Measurements from ENCODE around the gene BRPF3. TPM values are rescaled to one million over a fixed set of nuclear protein-coding genes. Genes with fewer than 3 reads are reported as not detected.

BRPF3 gene
- total and polyA plus RNA-seq, 2 donors (not counting 1 experiment from before 2014, with no cell fraction given) = 10.4 to 10.6 TPM

DNA sequence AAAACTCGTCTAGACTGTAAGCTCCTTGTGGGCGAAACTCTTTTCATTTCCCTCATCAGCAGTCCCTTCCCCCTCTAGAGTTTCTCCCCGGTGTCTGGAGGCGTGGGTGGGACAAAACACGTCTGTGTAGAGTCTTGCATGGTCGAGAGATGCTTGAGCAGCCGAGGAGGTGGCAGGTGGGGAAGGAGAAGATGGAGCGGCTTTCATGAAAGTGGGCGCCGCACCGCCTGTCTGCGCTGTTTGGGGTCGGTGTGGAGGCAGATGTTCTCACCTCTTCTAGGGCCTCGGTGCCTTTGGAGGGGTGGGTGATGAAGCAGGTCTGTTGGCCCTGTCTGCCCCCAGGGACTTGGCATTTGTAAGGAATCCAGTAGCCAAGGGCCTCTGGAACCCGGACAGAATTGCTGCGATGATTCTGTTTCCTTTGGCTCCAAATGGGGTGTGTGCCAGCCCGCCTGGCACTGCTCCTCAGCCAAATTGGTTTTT is 1.2 kb downstream of the BRPF3 start:
- no peak overlapping the region for H2AFZ ChIP-seq (ENCODE audit: low read length)
- H4K20me1 ChIP-seq (ENCODE audit: control insufficient read depth, extremely low read depth, insufficient read depth, low read length) = no peaks in the 10 kb centered on the region
- no peaks in the 10 kb centered on the region for H3K9me3 ChIP-seq (ENCODE audit: control insufficient read depth, insufficient read depth, low read depth, low read length)
- DNase-seq (ENCODE audit: low read depth in 2 of 2) = no peak
- no peak for TF ChIP-seq EZH2 (IDR thresholded peaks at IDR 0.05; ENCODE audit: low read length, missing control alignments)
- TF ChIP-seq, protein P1, sequence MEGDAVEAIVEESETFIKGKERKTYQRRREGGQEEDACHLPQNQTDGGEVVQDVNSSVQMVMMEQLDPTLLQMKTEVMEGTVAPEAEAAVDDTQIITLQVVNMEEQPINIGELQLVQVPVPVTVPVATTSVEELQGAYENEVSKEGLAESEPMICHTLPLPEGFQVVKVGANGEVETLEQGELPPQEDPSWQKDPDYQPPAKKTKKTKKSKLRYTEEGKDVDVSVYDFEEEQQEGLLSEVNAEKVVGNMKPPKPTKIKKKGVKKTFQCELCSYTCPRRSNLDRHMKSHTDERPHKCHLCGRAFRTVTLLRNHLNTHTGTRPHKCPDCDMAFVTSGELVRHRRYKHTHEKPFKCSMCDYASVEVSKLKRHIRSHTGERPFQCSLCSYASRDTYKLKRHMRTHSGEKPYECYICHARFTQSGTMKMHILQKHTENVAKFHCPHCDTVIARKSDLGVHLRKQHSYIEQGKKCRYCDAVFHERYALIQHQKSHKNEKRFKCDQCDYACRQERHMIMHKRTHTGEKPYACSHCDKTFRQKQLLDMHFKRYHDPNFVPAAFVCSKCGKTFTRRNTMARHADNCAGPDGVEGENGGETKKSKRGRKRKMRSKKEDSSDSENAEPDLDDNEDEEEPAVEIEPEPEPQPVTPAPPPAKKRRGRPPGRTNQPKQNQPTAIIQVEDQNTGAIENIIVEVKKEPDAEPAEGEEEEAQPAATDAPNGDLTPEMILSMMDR (conservative IDR thresholded peaks at IDR 0.05 in 1 of 2, IDR thresholded peaks at IDR 0.05 in 1 of 2; ENCODE audit: low read depth in 1 of 2, low read length in 2 of 2) = no peak
- H3K79me2 ChIP-seq (ENCODE audit: control insufficient read depth, insufficient read depth, low read length) = peaks cover 47% of the 10 kb centered on the region
- H3K27ac ChIP-seq (ENCODE audit: insufficient read depth, low read length) = no peak overlapping the region
- peaks cover 11% of the 10 kb centered on the region for H3K36me3 ChIP-seq (ENCODE audit: control insufficient read depth, insufficient read depth, low read length)
- H3K4me3 ChIP-seq (replicated peaks in 1 of 4; ENCODE audit: control extremely low read depth in 1 of 4, insufficient read depth in 1 of 4, low read depth in 3 of 4, low read length in 4 of 4) = peak overlapping the region; percentile 70 to 88 (median 78)
- H3K4me2 ChIP-seq (ENCODE audit: extremely low read depth, insufficient read depth, low read length) = peak overlapping the region; percentile 75
- H3K4me1 ChIP-seq (ENCODE audit: control insufficient read depth, extremely low read depth, insufficient read depth, low read length) = peaks cover 6% of the 10 kb centered on the region
- H3K27me3 ChIP-seq (ENCODE audit: control insufficient read depth, insufficient read depth, low read length) = no peaks in the 10 kb centered on the region
- H3K9ac ChIP-seq (ENCODE audit: insufficient read depth, low read length) = no peak overlapping the region

GRCh38 chr6:36198986-36199385 is 2.4 kb downstream of the BRPF3 start:
- H2AFZ ChIP-seq (ENCODE audit: low read length) = no peak overlapping the region
- no peak for DNase-seq (ENCODE audit: low read depth in 2 of 2)
- no peaks in the 10 kb centered on the region for H3K9me3 ChIP-seq (ENCODE audit: control insufficient read depth, insufficient read depth, low read depth, low read length)
- no peaks in the 10 kb centered on the region for H4K20me1 ChIP-seq (ENCODE audit: control insufficient read depth, extremely low read depth, insufficient read depth, low read length)
- H3K4me1 ChIP-seq (ENCODE audit: control insufficient read depth, extremely low read depth, insufficient read depth, low read length) = peaks cover 6% of the 10 kb centered on the region
- TF ChIP-seq, protein P1 (conservative IDR thresholded peaks at IDR 0.05 in 1 of 2, IDR thresholded peaks at IDR 0.05 in 1 of 2; ENCODE audit: low read depth in 1 of 2, low read length in 2 of 2) = no peak
- TF ChIP-seq EZH2 (IDR thresholded peaks at IDR 0.05; ENCODE audit: low read length, missing control alignments) = no peak
- H3K79me2 ChIP-seq (ENCODE audit: control insufficient read depth, insufficient read depth, low read length) = peaks cover 47% of the 10 kb centered on the region
- H3K4me2 ChIP-seq (ENCODE audit: extremely low read depth, insufficient read depth, low read length) = no peak overlapping the region
- no peaks in the 10 kb centered on the region for H3K27me3 ChIP-seq (ENCODE audit: control insufficient read depth, insufficient read depth, low read length)
- H3K27ac ChIP-seq (ENCODE audit: insufficient read depth, low read length) = no peak overlapping the region
- no peak overlapping the region for H3K9ac ChIP-seq (ENCODE audit: insufficient read depth, low read length)
- H3K4me3 ChIP-seq (replicated peaks in 1 of 4; ENCODE audit: control extremely low read depth in 1 of 4, insufficient read depth in 1 of 4, low read depth in 3 of 4, low read length in 4 of 4) = no peak overlapping the region
- H3K36me3 ChIP-seq (ENCODE audit: control insufficient read depth, insufficient read depth, low read length) = peaks cover 11% of the 10 kb centered on the region

DNA sequence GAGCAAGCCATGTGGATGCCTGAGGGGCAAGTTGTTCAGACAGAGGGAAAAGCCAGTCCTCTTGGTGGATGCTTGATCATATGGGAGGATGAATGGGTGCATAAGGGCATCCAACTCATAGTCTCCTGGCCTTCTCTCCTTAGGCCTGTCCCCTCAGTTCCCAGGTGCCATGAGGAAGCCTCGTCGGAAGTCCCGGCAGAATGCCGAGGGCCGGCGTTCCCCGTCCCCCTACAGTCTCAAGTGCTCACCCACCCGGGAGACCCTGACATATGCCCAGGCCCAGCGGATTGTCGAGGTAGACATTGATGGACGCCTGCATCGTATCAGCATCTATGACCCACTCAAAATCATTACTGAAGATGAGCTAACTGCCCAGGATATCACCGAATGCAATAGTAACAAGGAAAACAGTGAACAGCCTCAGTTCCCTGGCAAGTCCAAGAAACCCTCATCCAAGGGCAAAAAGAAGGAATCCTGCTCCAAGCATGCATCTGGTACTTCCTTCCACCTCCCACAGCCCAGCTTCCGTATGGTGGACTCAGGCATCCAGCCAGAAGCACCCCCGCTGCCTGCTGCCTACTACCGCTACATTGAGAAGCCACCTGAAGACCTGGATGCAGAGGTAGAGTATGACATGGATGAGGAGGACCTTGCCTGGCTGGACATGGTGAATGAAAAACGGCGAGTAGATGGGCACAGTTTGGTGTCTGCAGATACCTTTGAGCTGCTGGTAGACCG is 3.8 kb downstream of the BRPF3 start:
- Histone ChIP-seq H3K9ac (ENCODE audit: insufficient read depth, low read length) (no peak overlapping the region), H3K9me3 (ENCODE audit: control insufficient read depth, insufficient read depth, low read depth, low read length) (no peaks in the 10 kb centered on the region), H3K4me2 (ENCODE audit: extremely low read depth, insufficient read depth, low read length) (no peak overlapping the region), H3K27ac (ENCODE audit: insufficient read depth, low read length) (no peak overlapping the region), H3K36me3 (ENCODE audit: control insufficient read depth, insufficient read depth, low read length) (peaks cover 15% of the 10 kb centered on the region), H2AFZ (ENCODE audit: low read length) (no peak overlapping the region), H3K27me3 (ENCODE audit: control insufficient read depth, insufficient read depth, low read length) (no peaks in the 10 kb centered on the region), H3K4me1 (ENCODE audit: control insufficient read depth, extremely low read depth, insufficient read depth, low read length) (peaks cover 6% of the 10 kb centered on the region), H4K20me1 (ENCODE audit: control insufficient read depth, extremely low read depth, insufficient read depth, low read length) (no peaks in the 10 kb centered on the region), H3K79me2 (ENCODE audit: control insufficient read depth, insufficient read depth, low read length) (peaks cover 47% of the 10 kb centered on the region), H3K4me3 (replicated peaks in 1 of 4; ENCODE audit: control extremely low read depth in 1 of 4, insufficient read depth in 1 of 4, low read depth in 3 of 4, low read length in 4 of 4) (no peak overlapping the region)
- no peak for DNase-seq (ENCODE audit: low read depth in 2 of 2)
- TF ChIP-seq, protein P1 (conservative IDR thresholded peaks at IDR 0.05 in 1 of 2, IDR thresholded peaks at IDR 0.05 in 1 of 2; ENCODE audit: low read depth in 1 of 2, low read length in 2 of 2) = no peak
- no peak for TF ChIP-seq EZH2 (IDR thresholded peaks at IDR 0.05; ENCODE audit: low read length, missing control alignments)

Measured in fibroblast of lung (primary cell).